Measurements from ENCODE around the gene MUCL3. TPM values are rescaled to one million over a fixed set of nuclear protein-coding genes. Genes with fewer than 3 reads are reported as not detected.
A peak's percentile ranks its signal among the peaks of the same experiment; 100 is the strongest.

The MUCL3 gene
- total and polyA plus RNA-seq, 10 of the 15 experiments (the other 5 are each of a cell fraction or from before 2014, with no cell fraction given): 0.03 to 1.4 (median 0.61) TPM

DNA sequence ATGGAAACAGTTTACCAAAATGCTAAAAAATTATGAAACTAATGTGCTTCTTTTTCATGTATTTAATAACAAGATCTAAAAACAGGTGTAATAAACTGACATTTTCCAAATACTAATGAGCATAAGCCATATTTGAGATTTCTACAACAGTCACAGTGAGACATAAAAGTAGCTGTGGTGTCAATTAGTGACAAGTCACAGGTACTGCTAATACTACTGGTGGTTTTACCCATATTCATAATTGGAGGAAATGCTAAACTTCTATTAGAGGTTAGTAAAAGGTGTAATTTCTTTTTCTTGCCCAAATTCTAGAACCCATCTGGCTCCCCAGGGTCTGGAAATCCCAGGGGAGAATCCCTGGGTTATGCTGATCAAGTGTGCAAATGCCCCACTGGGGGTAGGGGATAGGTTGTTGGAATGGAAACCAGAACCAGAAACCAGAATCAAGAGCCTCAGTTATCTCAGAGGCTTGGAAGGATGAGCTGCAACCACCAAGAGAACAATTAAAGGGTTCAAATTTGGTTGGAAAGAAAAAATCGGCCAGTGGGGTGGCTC lies 39.8 kb upstream of the MUCL3 start (continued):
- TF ChIP-seq EP300 (IDR thresholded peaks at IDR 0.05; ENCODE audit: borderline replicate concordance in 1 of 2, control insufficient read depth in 1 of 2, low read depth in 2 of 2, low read length in 2 of 2) (peak in 1 of 2 experiments; percentile 35; a peak in 1 of 4 replicates), RAD51 (IDR thresholded peaks at IDR 0.05) (peak; percentile 30; the same call in 1 of the 2 replicates), SMAD5 (IDR thresholded peaks at IDR 0.05; ENCODE audit: low read depth) (no peak), SREBF1 (IDR thresholded peaks at IDR 0.05; ENCODE audit: low read length) (no peak), IKZF2 (IDR thresholded peaks at IDR 0.05) (peak; percentile 79), POLR2AphosphoS5 (IDR thresholded peaks at IDR 0.05; ENCODE audit: low read length) (no peak), BMI1 (IDR thresholded peaks at IDR 0.05; ENCODE audit: borderline replicate concordance) (peak; percentile 24; the same call in 1 of the 2 replicates), RUNX3 (IDR thresholded peaks at IDR 0.05; ENCODE audit: low read length) (peak; percentile 27; the same call in 1 of the 2 replicates), CEBPB (IDR thresholded peaks at IDR 0.05; ENCODE audit: borderline replicate concordance in 1 of 2, low read depth in 2 of 2, low read length in 2 of 2) (no peak), SPI1 (IDR thresholded peaks at IDR 0.05; ENCODE audit: borderline replicate concordance, insufficient read depth, low read depth, low read length) (no peak), CREB1 (IDR thresholded peaks at IDR 0.05; ENCODE audit: low read depth) (no peak), HDAC2 (IDR thresholded peaks at IDR 0.05) (no peak), MTA2 (IDR thresholded peaks at IDR 0.05; ENCODE audit: low read depth) (peak; percentile 98), TCF12 (IDR thresholded peaks at IDR 0.05; ENCODE audit: low read depth, low read length) (no peak)
- TF ChIP-seq, protein P1, sequence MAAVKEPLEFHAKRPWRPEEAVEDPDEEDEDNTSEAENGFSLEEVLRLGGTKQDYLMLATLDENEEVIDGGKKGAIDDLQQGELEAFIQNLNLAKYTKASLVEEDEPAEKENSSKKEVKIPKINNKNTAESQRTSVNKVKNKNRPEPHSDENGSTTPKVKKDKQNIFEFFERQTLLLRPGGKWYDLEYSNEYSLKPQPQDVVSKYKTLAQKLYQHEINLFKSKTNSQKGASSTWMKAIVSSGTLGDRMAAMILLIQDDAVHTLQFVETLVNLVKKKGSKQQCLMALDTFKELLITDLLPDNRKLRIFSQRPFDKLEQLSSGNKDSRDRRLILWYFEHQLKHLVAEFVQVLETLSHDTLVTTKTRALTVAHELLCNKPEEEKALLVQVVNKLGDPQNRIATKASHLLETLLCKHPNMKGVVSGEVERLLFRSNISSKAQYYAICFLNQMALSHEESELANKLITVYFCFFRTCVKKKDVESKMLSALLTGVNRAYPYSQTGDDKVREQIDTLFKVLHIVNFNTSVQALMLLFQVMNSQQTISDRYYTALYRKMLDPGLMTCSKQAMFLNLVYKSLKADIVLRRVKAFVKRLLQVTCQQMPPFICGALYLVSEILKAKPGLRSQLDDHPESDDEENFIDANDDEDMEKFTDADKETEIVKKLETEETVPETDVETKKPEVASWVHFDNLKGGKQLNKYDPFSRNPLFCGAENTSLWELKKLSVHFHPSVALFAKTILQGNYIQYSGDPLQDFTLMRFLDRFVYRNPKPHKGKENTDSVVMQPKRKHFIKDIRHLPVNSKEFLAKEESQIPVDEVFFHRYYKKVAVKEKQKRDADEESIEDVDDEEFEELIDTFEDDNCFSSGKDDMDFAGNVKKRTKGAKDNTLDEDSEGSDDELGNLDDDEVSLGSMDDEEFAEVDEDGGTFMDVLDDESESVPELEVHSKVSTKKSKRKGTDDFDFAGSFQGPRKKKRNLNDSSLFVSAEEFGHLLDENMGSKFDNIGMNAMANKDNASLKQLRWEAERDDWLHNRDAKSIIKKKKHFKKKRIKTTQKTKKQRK (IDR thresholded peaks at IDR 0.05; ENCODE audit: low read depth, low read length): no peak
- TF ChIP-seq, protein P2, sequence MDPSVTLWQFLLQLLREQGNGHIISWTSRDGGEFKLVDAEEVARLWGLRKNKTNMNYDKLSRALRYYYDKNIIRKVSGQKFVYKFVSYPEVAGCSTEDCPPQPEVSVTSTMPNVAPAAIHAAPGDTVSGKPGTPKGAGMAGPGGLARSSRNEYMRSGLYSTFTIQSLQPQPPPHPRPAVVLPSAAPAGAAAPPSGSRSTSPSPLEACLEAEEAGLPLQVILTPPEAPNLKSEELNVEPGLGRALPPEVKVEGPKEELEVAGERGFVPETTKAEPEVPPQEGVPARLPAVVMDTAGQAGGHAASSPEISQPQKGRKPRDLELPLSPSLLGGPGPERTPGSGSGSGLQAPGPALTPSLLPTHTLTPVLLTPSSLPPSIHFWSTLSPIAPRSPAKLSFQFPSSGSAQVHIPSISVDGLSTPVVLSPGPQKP (IDR thresholded peaks at IDR 0.05; ENCODE audit: low read depth, low read length): no peak
- TF ChIP-seq, protein P3, sequence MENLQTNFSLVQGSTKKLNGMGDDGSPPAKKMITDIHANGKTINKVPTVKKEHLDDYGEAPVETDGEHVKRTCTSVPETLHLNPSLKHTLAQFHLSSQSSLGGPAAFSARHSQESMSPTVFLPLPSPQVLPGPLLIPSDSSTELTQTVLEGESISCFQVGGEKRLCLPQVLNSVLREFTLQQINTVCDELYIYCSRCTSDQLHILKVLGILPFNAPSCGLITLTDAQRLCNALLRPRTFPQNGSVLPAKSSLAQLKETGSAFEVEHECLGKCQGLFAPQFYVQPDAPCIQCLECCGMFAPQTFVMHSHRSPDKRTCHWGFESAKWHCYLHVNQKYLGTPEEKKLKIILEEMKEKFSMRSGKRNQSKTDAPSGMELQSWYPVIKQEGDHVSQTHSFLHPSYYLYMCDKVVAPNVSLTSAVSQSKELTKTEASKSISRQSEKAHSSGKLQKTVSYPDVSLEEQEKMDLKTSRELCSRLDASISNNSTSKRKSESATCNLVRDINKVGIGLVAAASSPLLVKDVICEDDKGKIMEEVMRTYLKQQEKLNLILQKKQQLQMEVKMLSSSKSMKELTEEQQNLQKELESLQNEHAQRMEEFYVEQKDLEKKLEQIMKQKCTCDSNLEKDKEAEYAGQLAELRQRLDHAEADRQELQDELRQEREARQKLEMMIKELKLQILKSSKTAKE (IDR thresholded peaks at IDR 0.05; ENCODE audit: low read depth, poor library complexity, severe bottlenecking): peak; percentile 52
- TF ChIP-seq, protein P4, sequence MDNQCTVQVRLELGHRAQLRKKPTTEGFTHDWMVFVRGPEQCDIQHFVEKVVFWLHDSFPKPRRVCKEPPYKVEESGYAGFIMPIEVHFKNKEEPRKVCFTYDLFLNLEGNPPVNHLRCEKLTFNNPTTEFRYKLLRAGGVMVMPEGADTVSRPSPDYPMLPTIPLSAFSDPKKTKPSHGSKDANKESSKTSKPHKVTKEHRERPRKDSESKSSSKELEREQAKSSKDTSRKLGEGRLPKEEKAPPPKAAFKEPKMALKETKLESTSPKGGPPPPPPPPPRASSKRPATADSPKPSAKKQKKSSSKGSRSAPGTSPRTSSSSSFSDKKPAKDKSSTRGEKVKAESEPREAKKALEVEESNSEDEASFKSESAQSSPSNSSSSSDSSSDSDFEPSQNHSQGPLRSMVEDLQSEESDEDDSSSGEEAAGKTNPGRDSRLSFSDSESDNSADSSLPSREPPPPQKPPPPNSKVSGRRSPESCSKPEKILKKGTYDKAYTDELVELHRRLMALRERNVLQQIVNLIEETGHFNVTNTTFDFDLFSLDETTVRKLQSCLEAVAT (IDR thresholded peaks at IDR 0.05): no peak
- TF ChIP-seq, protein P5, sequence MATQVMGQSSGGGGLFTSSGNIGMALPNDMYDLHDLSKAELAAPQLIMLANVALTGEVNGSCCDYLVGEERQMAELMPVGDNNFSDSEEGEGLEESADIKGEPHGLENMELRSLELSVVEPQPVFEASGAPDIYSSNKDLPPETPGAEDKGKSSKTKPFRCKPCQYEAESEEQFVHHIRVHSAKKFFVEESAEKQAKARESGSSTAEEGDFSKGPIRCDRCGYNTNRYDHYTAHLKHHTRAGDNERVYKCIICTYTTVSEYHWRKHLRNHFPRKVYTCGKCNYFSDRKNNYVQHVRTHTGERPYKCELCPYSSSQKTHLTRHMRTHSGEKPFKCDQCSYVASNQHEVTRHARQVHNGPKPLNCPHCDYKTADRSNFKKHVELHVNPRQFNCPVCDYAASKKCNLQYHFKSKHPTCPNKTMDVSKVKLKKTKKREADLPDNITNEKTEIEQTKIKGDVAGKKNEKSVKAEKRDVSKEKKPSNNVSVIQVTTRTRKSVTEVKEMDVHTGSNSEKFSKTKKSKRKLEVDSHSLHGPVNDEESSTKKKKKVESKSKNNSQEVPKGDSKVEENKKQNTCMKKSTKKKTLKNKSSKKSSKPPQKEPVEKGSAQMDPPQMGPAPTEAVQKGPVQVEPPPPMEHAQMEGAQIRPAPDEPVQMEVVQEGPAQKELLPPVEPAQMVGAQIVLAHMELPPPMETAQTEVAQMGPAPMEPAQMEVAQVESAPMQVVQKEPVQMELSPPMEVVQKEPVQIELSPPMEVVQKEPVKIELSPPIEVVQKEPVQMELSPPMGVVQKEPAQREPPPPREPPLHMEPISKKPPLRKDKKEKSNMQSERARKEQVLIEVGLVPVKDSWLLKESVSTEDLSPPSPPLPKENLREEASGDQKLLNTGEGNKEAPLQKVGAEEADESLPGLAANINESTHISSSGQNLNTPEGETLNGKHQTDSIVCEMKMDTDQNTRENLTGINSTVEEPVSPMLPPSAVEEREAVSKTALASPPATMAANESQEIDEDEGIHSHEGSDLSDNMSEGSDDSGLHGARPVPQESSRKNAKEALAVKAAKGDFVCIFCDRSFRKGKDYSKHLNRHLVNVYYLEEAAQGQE (IDR thresholded peaks at IDR 0.05; ENCODE audit: low read depth, low read length): no peak
